Prostate gland (tissue), 2 donors: ENCODE data around the gene DCTN3. TPM values are rescaled to one million over a fixed set of nuclear protein-coding genes. Genes with fewer than 3 reads are reported as not detected.
A peak's percentile ranks its signal among the peaks of the same experiment; 100 is the strongest.

Experiments
- DNase-seq: peaks from one replicate; pipeline ENCODE4 v3.0.0-alpha.2; 2019; ENCODE audit warnings: low spot score
- H3K27ac ChIP-seq, 2 donors: fragments of 200-600 bp; sonication (generic); 2 replicates each; pipeline ENCODE4 v1.5.1; 2017 to 2019
- H3K27me3 ChIP-seq: fragments of 200-600 bp; sonication (generic); replicated peaks from 2 replicates; pipeline ENCODE4 v1.5.1; 2019; ENCODE audit not compliant: insufficient read depth
- H3K36me3 ChIP-seq, 2 donors: fragments of 200-600 bp; sonication (generic); 1 replicate in 1 of 2; 2 replicates in 1 of 2; pipeline versions ENCODE4 v1.5.1 to v1.8.1; 2017 to 2019
- H3K4me1 ChIP-seq: fragments of 200-600 bp; sonication (generic); replicated peaks from 2 replicates; pipeline ENCODE4 v1.5.1; 2019
- H3K4me3 ChIP-seq, 2 donors: fragments of 200-600 bp; sonication (generic); 2 replicates each; pipeline ENCODE4 v1.5.1; 2017 to 2019
- H3K9me3 ChIP-seq: fragments of 200-600 bp; sonication (generic); 2 replicates; pipeline ENCODE4 v1.5.1; 2017
- POLR2A ChIP-seq: fragments of 450-650 bp; IDR thresholded peaks from one replicate; pipeline ENCODE4 v1.6.1; 2016; ENCODE audit warnings: antibody characterized with exemption, mild to moderate bottlenecking
- POLR2AphosphoS5 ChIP-seq: sonication (generic); formaldehyde crosslinking; IDR thresholded peaks from one replicate; pipeline ENCODE4 v1.6.1; 2017; ENCODE audit warnings: antibody characterized with exemption
- WGBS: methylation state at CpG from one replicate; pipeline ENCODE4 v1.1.5; 2018; 5-methylcytosine and 5-hydroxymethylcytosine counted together
- intact Hi-C: fragments of 100-400 bp; cut with DNase I; formaldehyde crosslinking; loops from one replicate; pipeline ENCODE4 v1.14.2; 2022
- total RNA-seq, 2 donors: library from RNA; depleted of rRNA; stranded (reverse); fragments of >200 nt; gene quantifications; one replicate each; pipeline ENCODE4 v1.1.0, GENCODE V29; 2016
- TF ChIP-seq, protein P1 (sequence below), 4 experiments: fragments of 200-600 bp in 2 of 4; fragments of 450-650 bp in 2 of 4; sonication (generic) in 2 of 4; IDR thresholded peaks; 1 replicate in 3 of 4; 2 replicates in 1 of 4; pipeline ENCODE4 v1.5.1; 2016 to 2019; ENCODE audit warnings: antibody characterized with exemption in 4 of 4, mild to moderate bottlenecking in 2 of 4, moderate library complexity in 2 of 4

The DCTN3 gene
- total RNA-seq, 2 donors from 2014 or later, result 73.8 to 112 TPM

DNA sequence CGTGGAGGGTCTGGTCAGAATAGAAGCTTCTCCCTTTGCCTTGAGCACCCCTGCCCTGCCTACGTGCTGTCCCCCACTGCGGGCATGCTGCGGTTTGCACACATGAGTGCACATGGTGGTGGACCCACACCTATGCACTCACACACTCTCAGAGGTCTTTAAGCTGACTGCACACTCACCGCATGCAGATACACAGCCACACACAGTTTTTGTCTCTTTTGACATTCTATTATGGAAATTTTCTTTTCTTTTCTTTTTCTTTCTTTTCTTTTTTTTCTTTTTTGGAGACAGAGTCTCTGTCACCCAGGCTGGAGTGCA, 9.2 kb upstream of the DCTN3 start:
- intact Hi-C loops, result no loop called here
- 23% methylated on average over 5 of the region's 5 CpGs for WGBS
- Histone ChIP-seq H3K4me3 (no peak overlapping the region), H3K9me3 (no peaks in the 10 kb centered on the region), H3K36me3 (no peaks in the 10 kb centered on the region), H3K4me1 (no peaks in the 10 kb centered on the region), H3K27ac (no peak overlapping the region), H3K27me3 (peaks cover 2% of the 10 kb centered on the region)
- DNase-seq, result no peak
- no peak for TF ChIP-seq POLR2AphosphoS5
- no peak for TF ChIP-seq POLR2A
- TF ChIP-seq, protein P1, sequence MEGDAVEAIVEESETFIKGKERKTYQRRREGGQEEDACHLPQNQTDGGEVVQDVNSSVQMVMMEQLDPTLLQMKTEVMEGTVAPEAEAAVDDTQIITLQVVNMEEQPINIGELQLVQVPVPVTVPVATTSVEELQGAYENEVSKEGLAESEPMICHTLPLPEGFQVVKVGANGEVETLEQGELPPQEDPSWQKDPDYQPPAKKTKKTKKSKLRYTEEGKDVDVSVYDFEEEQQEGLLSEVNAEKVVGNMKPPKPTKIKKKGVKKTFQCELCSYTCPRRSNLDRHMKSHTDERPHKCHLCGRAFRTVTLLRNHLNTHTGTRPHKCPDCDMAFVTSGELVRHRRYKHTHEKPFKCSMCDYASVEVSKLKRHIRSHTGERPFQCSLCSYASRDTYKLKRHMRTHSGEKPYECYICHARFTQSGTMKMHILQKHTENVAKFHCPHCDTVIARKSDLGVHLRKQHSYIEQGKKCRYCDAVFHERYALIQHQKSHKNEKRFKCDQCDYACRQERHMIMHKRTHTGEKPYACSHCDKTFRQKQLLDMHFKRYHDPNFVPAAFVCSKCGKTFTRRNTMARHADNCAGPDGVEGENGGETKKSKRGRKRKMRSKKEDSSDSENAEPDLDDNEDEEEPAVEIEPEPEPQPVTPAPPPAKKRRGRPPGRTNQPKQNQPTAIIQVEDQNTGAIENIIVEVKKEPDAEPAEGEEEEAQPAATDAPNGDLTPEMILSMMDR (IDR thresholded peaks at IDR 0.05), result no peak

DNA sequence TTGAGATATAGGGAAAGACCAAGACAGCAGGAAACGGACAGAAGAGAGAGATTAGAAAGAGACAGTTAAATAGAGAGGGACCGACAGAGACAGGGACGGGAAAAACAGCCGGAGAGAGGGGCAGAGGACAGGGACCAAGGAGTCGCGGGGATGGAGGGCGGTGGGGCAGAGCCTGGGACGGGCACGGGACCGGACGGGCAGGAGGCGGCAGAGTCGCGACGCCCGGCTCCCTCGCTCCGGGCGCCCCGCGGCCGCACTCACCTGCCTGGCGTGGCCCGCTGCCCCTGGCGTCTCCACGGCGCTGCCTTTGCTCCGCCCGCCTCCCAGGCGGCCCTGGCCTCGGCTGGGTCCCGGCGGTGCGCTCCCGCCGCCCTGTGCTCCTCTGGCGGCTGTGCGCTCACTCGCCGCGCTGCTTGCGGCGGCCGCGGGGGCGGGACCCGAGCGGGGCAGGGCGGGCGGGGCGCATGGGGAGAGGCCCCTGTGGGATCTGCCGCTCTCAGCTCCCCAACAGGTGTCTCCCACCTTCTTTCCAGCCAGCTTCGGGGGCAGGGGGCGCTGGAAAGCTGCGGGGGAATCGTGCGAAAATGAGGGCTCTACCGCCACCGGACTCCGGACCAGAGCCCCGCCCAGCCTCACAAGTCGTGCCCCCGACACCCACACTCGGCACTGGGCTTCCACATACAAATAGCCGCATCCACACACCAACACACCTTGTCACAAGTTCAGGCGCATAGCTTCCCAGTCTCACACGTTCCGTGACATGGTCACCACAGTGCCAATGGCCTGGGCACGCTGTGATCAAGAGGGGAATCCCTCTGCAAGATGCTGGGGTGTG, 8.6 kb upstream of the DCTN3 start, which contains the start of gene ARID3C:
TSS of gene ARID3C (minus strand) at position 411 of the 835 bp plus-strand sequence. CDS start 1,052 bp downstream, outside the sequence.
- peaks cover 8% of the 10 kb centered on the region for H3K27me3 ChIP-seq
- no peak within 1 kb of the TSS for H3K27ac ChIP-seq
- H3K4me3 ChIP-seq, result peak within 1 kb of the TSS; percentile 25 to 36
- WGBS, result 1% methylated on average over 27 of the region's 69 CpGs
- no peaks in the 10 kb centered on the region for H3K36me3 ChIP-seq
- intact Hi-C loops, result no loop called here
- no peak for TF ChIP-seq POLR2A
- TF ChIP-seq, protein P1 (IDR thresholded peaks at IDR 0.05), result peak in 1 of 4 experiments; percentile 9
- TF ChIP-seq POLR2AphosphoS5, result no peak
- no peak for DNase-seq
- H3K4me1 ChIP-seq, result no peaks in the 10 kb centered on the region
- no peaks in the 10 kb centered on the region for H3K9me3 ChIP-seq

DNA sequence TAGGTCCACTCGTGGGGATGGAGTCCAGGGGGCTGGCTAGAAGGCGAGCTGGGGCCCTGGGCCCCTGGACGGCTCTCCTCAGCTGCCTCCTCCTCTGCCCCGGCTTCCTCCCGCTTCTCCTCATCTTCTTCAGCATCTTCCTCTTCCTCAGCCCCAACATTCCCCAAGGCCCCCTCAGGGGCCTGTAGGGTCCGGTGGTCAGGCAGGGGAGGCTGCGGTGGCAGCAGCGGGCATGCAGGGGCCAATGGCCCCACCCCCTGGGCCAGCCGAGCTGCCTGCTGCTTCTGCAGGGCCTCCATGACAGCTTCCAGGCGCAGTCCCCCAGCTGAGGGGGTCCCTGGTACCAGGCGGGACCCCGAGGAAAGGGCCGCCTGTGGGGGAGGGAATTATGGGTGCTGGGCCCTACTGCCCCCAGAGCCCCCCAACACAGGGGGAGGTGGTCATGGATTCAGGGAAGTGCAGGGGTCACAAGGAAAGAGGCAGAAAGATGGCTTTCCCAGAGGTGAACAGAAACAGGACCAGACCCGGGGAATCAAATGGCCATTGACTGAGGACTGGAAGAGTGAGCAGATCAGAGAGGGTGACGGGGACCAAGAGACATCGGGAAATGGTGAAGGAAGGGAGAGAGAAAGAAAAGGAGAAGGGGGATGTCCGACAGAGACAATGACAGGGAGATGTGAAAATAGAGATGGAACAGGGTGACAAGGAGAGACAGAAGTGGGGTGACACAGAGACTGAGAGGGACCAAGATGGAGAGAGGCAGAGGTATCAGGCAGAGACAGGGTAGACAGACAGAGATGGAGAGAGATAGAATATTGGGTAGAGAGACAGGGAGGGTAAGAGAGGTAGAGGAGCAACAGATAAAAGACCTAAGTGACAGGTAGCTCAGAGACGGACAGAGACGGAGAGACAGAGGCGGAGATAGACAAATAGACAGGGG, 7.7 kb upstream of the DCTN3 start:
- no peaks in the 10 kb centered on the region for H3K9me3 ChIP-seq
- intact Hi-C loops, result no loop called here
- peaks cover 14% of the 10 kb centered on the region for H3K27me3 ChIP-seq
- 33% methylated on average over 19 of the region's 20 CpGs for WGBS
- TF ChIP-seq, protein P1 (IDR thresholded peaks at IDR 0.05), result no peak
- no peak for TF ChIP-seq POLR2AphosphoS5
- TF ChIP-seq POLR2A, result no peak
- no peak overlapping the region for H3K27ac ChIP-seq
- H3K4me3 ChIP-seq, result peak overlapping the region in 1 of 2 donors; percentile 36
- DNase-seq, result no peak
- no peaks in the 10 kb centered on the region for H3K4me1 ChIP-seq
- H3K36me3 ChIP-seq, result no peaks in the 10 kb centered on the region

DNA sequence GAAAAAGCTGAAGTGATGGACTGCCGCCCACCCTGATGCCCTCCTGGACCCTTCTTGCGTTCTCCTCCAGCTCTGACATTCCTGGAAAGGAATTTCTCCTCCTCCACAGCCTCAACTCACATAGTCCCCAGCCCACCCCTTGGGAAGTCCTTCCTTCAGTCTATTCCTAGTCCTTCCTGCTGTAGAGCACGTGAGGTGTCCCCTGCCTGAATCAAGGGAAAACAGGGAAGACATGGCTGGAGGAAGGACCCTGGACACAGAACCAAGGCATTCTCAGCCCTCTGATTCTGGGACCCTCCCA, 4.8 kb upstream of the DCTN3 start:
- WGBS, result 82% methylated on average over 3 of the region's 3 CpGs
- no peak for DNase-seq
- Histone ChIP-seq H3K4me1 (no peaks in the 10 kb centered on the region), H3K36me3 (no peaks in the 10 kb centered on the region), H3K27ac (no peak overlapping the region), H3K9me3 (no peaks in the 10 kb centered on the region), H3K4me3 (no peak overlapping the region), H3K27me3 (peaks cover 14% of the 10 kb centered on the region)
- TF ChIP-seq POLR2AphosphoS5, result no peak
- TF ChIP-seq POLR2A, result no peak
- TF ChIP-seq, protein P1 (IDR thresholded peaks at IDR 0.05), result no peak
- intact Hi-C loops, result no loop called here
